Gastrocnemius medialis (tissue), 4 donors: ENCODE results near the gene KHSRP. TPM values are rescaled to one million over a fixed set of nuclear protein-coding genes. Genes with fewer than 3 reads are reported as not detected.

ENCODE experiments used
- ATAC-seq, 2 donors: fragments of 150-250 bp; one replicate each; pipeline ENCODE4 v1.9.1; 2016
- DNase-seq, 2 donors: peaks; one replicate each; pipeline ENCODE4 v3.0.0-alpha.2; 2019
- H3K27ac ChIP-seq, 4 donors: fragments of 200-600 bp; sonication (generic); 1 replicate in 1 of 4; 2 replicates in 3 of 4; pipeline ENCODE4 v1.5.1; 2016 to 2018; ENCODE audit warnings: mild to moderate bottlenecking in 2 of 4, moderate library complexity in 1 of 4
- H3K27me3 ChIP-seq, 3 donors: fragments of 200-600 bp; sonication (generic) in 2 of 3; 1 replicate in 1 of 3; 2 replicates in 2 of 3; pipeline versions ENCODE4 v1.5.1 to v1.6.0; 2016 to 2019; ENCODE audit warnings: mild to moderate bottlenecking in 1 of 3, moderate library complexity in 1 of 3
- H3K36me3 ChIP-seq, 2 donors: fragments of 200-600 bp; sonication (generic) in 1 of 2; one replicate each; pipeline ENCODE4 v1.5.1; 2017 to 2018
- H3K4me1 ChIP-seq, 2 donors: fragments of 200-600 bp; sonication (generic) in 1 of 2; one replicate each; pipeline ENCODE4 v1.5.1; 2016 to 2017; ENCODE audit warnings: mild to moderate bottlenecking in 2 of 2
- H3K4me3 ChIP-seq, 4 donors: fragments of 200-600 bp; sonication (generic) in 3 of 4; 1 replicate in 1 of 4; 2 replicates in 3 of 4; pipeline ENCODE4 v1.5.1; 2016 to 2019; ENCODE audit warnings: mild to moderate bottlenecking in 2 of 4
- H3K9me3 ChIP-seq, 3 donors: fragments of 200-600 bp; sonication (generic) in 2 of 3; 1 replicate in 1 of 3; 2 replicates in 2 of 3; pipeline ENCODE4 v1.5.1; 2016 to 2019
- CTCF ChIP-seq, 5 experiments: fragments of 450-650 bp in 3 of 5; fragments of 200-600 bp in 2 of 5; sonication (generic) in 2 of 5; IDR thresholded peaks in 4 of 5; conservative IDR thresholded peaks in 1 of 5; 1 replicate in 4 of 5; 2 replicates in 1 of 5; pipeline ENCODE4 v1.5.1; 2016 to 2019; ENCODE audit warnings: antibody characterized with exemption in 5 of 5, mild to moderate bottlenecking in 3 of 5, moderate library complexity in 3 of 5
- POLR2A ChIP-seq, 2 donors: fragments of 450-650 bp; IDR thresholded peaks; one replicate each; pipeline ENCODE4 v1.6.1; 2017; ENCODE audit warnings: antibody characterized with exemption in 2 of 2, mild to moderate bottlenecking in 2 of 2, moderate library complexity in 2 of 2
- in situ Hi-C, 4 donors: fragments of 200-750 bp; cut with MboI; loops; one replicate each; pipeline versions ENCODE4 v1.15.0 to v1.8.0; 2017; ENCODE audit warnings: low sequenced_read_pairs in 4 of 4
- intact Hi-C: fragments of 100-400 bp; cut with DNase I; formaldehyde crosslinking; loops from one replicate; pipeline ENCODE4 v1.15.1; 2023; ENCODE audit warnings: low total_unique reads
- total RNA-seq, 4 donors: library from RNA; depleted of rRNA; stranded (reverse); fragments of >200 nt; gene quantifications; one replicate each; pipeline versions ENCODE4 v1.1.0 to v1.2.3, GENCODE V29; 2016

The KHSRP gene
- total RNA-seq, 4 donors from 2014 or later = 49.1 to 124 (median 85.6) TPM

DNA sequence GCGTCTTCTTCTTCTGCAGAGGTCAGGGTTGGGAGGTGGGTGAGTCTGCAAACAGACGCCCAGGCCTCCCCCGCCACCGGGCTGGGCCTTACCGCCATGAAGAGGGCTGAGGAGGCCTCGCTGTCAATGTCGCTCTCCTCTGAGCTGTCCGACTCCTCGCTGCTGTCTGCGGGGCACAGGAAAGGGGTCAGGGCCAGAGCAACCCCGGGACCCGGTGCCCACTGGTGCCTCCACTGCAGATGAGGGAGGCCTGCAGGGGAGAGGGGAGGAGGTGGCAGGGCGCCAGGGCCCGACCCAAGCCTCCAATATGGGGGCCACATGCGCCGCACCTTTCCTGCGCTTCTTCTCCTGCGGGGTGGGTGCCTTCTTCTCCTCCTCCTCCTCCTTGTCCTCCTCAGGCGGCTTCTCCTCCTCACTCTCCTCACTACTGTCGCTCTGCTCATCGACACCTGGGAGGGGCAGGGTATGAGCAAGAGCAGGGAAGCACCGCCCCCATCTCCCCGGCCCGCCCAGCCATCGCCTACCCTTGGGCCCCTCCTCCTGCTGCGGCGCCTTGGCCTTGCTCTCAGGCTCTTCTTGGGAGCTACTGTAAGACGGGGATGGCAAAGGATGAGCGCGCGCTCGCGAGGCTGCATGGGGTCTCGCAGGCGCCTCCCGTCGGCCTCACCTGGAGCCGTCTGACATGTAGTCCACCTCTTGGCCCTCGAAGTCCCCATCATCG, 43.4 kb downstream of the KHSRP start:
- DNase-seq (no peak), ATAC-seq (no peak)
- Histone ChIP-seq H3K4me1 (no peaks in the 10 kb centered on the region), H3K27ac (no peak overlapping the region), H3K36me3 (peaks cover 0 to 51% of the 10 kb centered on the region in 2 donors), H3K27me3 (no peaks in the 10 kb centered on the region), H3K9me3 (no peaks in the 10 kb centered on the region), H3K4me3 (no peak overlapping the region)
- no peak for TF ChIP-seq POLR2A (IDR thresholded peaks at IDR 0.05)
- TF ChIP-seq CTCF (IDR thresholded peaks at IDR 0.05 in 4 of 5, conservative IDR thresholded peaks at IDR 0.05 in 1 of 5) = no peak
- in situ Hi-C loops (loop anchor here in 1 of 4 donors (25.0 kb wide), 1 partner anchor 356 kb away; the partner anchor contains the start of genes GPR108 and TRIP10), intact Hi-C loops (no loop called here)

- Histone ChIP-seq H3K27me3 (no peaks in the 10 kb centered on the region), H3K4me3 (no peak overlapping the region), H3K4me1 (no peaks in the 10 kb centered on the region), H3K9me3 (no peaks in the 10 kb centered on the region), H3K36me3 (peaks cover 0 to 43% of the 10 kb centered on the region in 2 donors), H3K27ac (no peak overlapping the region)
- no peak for DNase-seq
- no peak for ATAC-seq
- intact Hi-C loops (loop anchor here (10.0 kb wide), 1 partner anchor 755 kb away; the partner anchor contains the start of genes SAFB and SAFB2), in situ Hi-C loops (loop anchor here in 1 of 4 donors (25.0 kb wide), 1 partner anchor 358 kb away; the partner anchor contains the start of genes GPR108 and TRIP10)
- TF ChIP-seq POLR2A (IDR thresholded peaks at IDR 0.05) = no peak
- TF ChIP-seq CTCF (IDR thresholded peaks at IDR 0.05 in 4 of 5, conservative IDR thresholded peaks at IDR 0.05 in 1 of 5) = no peak
Measured at GRCh38 chr19:6379744-6380143, 44.9 kb downstream of the KHSRP start.

- DNase-seq = no peak
- peaks cover 0 to 43% of the 10 kb centered on the region in 2 donors for H3K36me3 ChIP-seq
- H3K27ac ChIP-seq = no peak overlapping the region
- no peaks in the 10 kb centered on the region for H3K9me3 ChIP-seq
- intact Hi-C loops = loop anchor here (10.0 kb wide), 1 partner anchor 754 kb away; the partner anchor contains the start of genes SAFB and SAFB2
- in situ Hi-C loops = loop anchor here in 1 of 4 donors (25.0 kb wide), 1 partner anchor 359 kb away; the partner anchor contains the start of genes GPR108 and TRIP10
- TF ChIP-seq POLR2A (IDR thresholded peaks at IDR 0.05) (no peak), CTCF (IDR thresholded peaks at IDR 0.05 in 4 of 5, conservative IDR thresholded peaks at IDR 0.05 in 1 of 5) (no peak)
- no peak overlapping the region for H3K4me3 ChIP-seq
- H3K27me3 ChIP-seq = no peaks in the 10 kb centered on the region
- ATAC-seq = no peak
- peaks cover 0 to 5% of the 10 kb centered on the region in 2 donors for H3K4me1 ChIP-seq
Measured at GRCh38 chr19:6378486-6378885, 46.1 kb downstream of the KHSRP start.

GRCh38 chr19:6378041-6378440, 46.6 kb downstream of the KHSRP start:
- Histone ChIP-seq H3K27ac (no peak overlapping the region), H3K9me3 (no peaks in the 10 kb centered on the region), H3K27me3 (no peaks in the 10 kb centered on the region), H3K4me3 (no peak overlapping the region), H3K36me3 (peaks cover 0 to 38% of the 10 kb centered on the region in 2 donors), H3K4me1 (peaks cover 0 to 6% of the 10 kb centered on the region in 2 donors)
- ATAC-seq (no peak), DNase-seq (no peak)
- intact Hi-C loops (loop anchor here (10.0 kb wide), 1 partner anchor 753 kb away; the partner anchor contains the start of genes SAFB and SAFB2), in situ Hi-C loops (loop anchor here in 1 of 4 donors (25.0 kb wide), 1 partner anchor 359 kb away; the partner anchor contains the start of genes GPR108 and TRIP10)
- TF ChIP-seq CTCF (IDR thresholded peaks at IDR 0.05 in 4 of 5, conservative IDR thresholded peaks at IDR 0.05 in 1 of 5) (no peak), POLR2A (IDR thresholded peaks at IDR 0.05) (no peak)
